HG03378 (cell line): ENCODE data around the gene ENPP7.

ENCODE experiments used
- ATAC-seq: cut with Tn5 transposase; IDR thresholded peaks from one replicate; pipeline ENCODE4 v1.9.1; 2021; ENCODE audit warnings: mild to moderate bottlenecking, moderate library complexity; ENCODE audit not compliant: unreplicated experiment

The ENPP7 gene

DNA sequence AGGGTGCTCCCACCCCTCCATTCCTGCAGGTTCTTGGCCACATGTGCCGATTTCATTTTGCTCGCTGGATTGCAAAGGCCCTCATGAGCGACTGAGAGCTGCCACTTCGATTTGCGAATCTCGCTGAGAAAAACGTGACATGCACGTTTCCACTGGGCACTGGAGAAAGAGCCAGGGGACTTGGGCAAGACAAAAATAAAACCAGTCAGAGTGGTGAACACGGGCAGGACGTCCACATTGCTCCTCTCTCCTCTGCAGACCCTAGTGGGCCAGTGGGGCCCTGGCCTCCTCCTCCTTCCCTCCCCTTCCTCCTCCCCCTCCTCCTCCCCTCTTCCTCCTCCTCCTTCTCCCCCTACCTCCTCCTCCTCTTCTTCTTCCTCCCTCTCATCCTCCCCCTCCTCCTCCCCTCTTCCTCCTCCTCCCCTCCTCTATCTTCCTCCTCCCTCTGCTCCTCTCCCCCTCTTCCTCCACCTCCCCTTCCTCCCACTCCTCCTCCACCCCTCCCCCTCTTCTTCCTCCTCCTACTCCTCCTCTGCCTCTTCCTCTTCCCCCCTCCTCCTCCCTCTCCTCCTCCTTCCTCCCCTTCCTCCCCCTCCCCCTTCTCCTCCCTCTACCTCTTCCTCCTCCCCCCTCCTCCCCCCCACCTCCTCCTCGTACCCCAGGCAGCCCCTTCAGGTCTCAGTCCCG lies 28.1 kb upstream of the ENPP7 start:
- no peak for ATAC-seq

DNA sequence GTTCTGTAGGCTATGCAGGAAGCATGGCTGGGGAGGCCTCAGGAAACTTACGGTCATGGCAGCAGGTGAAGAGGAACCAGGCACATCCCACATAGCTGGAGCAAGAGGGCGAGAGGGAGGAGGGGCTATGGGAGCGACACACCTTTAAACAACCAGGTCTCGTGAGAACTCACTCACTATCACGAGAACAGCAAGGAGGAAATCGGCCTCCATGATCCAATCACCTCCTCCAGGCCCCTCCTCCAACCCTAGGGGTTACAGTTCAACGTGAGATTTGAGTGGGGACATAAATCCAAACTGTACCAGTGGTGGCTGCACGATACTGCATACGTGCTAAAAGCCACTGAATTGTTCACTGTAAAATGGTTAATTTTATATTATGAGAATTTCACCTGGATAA lies 26.1 kb upstream of the ENPP7 start:
- ATAC-seq, result no peak

DNA sequence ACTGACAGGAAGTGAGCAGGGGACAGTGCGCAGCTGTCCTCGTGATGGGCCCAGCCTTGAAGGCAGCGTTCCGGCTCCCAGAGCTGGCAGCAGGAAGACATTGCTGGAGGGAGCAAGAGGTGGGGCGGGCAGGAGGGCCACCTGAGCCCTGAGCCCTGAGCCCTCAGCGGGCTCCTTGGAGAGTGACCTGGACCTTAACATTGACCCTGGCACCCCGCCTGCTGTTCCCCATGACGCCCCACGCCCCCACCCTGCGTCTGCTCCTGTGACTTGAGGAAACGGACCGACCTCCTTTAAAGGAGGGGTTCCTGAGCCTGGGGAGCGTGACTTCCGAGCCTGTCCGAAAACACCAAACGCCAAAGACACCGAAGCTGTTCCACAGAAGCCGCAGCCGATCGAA lies 25.1 kb upstream of the ENPP7 start:
- ATAC-seq, result no peak

DNA sequence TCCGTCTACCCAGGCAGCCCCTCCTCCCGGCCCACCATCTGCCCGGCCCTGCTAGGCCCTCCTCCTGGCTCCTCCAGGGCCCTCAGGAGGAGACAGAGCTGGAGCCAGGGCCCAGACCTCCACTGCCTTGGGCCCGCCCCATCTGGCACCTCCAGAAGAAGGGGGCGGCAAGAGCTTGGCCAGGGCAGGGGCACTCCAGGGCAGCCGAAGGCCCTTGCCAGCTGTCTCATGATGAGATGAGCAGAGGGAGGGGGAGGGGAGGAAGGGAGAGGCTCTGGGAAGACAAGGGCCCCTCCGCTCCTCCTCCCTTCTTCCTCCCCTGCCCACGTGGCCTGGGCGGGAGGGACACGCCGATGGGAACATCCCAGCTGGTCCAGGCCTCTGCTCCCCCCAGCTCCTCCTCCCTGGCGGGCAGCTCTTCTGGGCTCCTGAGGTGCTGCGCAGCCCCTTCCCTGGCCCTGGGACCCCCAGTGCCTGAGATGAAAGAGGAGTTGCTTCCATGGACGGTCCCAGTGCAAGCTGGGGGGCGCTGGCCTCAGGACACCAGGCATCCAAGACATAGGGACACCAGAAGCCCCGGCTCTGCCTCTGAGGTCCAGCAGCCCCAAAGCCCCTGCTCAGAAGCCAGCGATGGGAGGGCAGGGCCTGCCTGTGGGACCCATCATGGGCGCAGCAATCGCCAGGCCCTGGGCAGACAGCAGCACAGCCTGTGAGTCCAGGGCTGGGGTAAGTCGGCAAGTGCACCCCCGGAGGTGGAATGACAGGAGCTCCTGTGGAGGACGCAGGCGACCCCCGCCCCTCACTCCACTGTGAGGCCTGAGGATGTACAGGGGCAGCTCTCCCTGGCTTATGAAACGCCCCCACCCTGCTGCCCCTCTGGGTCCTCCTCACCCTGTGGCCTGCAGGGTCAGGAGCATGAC lies 23.6 kb upstream of the ENPP7 start:
- no peak for ATAC-seq

DNA sequence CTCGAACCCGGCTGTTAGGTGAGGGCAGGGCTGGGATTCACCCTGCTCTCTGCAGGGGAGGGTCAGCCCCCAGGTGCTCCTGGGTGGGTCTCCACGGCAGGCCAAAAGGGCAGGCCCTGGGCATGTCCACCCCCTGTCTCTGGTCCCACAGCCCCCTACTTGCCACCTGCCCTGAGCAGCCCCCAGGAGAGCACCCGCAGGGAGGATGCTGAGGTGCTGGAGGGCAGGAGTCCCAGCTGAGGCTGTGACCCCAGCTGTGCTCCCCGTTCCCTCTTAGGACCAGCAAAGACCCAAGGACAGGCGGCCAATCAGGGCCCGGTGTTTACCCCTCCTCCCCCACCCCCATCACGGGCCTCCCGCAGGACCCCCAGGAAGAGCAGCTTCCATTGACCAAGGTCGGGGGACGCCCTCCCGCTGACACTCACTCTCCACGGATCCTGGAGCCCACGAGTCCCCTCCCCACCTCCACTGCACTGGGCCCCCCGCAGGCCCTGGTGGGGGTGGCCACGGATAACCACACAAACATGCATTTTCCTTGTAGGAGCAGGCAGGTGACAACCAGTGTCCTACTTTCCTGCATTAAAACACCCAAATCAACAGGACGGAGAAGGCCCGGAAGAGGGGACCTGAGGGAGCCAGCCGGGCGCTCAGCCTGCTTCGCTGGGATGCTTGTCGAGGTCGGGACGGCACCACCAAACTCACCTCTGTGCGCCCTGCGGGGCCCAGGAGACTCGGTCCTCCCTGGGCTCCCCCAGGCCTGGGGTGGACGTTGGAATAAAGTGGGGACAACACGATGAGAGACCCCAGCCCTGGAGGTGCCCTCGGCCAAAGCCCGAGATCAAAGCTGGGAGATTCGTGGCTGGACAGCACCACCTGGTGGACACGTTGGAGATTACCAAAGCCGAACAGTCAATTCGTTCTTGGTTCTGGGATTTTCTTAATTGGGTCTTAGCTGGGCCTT lies 22.5 kb upstream of the ENPP7 start:
- no peak for ATAC-seq

DNA sequence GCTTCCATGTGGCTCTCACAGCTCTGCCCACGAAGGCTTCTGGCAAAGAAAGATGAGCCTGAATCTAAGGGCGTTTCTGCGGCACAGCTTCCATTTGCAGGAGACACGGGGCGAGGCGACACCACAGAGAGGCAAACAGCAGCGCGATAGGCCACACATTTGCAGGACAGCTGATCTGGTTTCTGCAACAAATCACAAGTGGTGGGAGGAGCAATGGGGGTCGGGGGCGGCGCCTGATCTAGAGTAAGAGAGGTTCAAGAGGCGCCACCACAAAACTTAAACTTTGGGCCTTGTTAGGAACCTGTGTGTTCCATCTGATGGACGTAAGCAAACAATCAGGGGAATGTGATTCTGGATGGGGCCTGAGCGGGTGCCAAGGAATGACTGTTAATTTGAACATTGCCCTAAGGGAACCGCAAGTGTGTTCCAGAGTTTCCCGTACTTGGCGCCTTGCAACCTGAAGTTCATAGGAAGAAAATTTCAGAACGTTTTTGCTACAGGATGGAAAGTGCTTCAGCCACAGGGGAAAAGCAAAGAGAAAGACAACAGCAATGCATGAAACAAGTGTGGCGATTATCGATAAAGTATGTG lies 18.9 kb upstream of the ENPP7 start:
- no peak for ATAC-seq

DNA sequence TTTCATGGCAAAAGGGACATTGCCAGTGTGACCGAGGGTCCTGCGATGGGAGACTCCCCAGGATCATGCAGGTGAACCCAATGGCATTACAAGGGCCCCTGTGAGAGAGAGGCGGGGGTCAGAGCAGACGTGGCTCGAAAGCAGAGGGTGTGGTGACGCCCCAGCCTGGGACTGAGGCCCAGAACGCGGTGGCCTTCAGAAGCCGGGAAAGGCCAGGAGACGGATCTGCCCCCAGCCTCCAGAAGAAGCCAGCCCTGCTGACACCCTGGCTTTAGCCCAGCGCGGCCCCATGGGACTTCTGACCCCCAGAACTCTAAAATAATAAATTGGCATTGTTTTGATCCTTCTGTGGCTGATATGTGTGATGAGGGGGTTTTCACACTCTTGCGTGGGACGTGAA lies 17.4 kb upstream of the ENPP7 start:
- no peak for ATAC-seq

DNA sequence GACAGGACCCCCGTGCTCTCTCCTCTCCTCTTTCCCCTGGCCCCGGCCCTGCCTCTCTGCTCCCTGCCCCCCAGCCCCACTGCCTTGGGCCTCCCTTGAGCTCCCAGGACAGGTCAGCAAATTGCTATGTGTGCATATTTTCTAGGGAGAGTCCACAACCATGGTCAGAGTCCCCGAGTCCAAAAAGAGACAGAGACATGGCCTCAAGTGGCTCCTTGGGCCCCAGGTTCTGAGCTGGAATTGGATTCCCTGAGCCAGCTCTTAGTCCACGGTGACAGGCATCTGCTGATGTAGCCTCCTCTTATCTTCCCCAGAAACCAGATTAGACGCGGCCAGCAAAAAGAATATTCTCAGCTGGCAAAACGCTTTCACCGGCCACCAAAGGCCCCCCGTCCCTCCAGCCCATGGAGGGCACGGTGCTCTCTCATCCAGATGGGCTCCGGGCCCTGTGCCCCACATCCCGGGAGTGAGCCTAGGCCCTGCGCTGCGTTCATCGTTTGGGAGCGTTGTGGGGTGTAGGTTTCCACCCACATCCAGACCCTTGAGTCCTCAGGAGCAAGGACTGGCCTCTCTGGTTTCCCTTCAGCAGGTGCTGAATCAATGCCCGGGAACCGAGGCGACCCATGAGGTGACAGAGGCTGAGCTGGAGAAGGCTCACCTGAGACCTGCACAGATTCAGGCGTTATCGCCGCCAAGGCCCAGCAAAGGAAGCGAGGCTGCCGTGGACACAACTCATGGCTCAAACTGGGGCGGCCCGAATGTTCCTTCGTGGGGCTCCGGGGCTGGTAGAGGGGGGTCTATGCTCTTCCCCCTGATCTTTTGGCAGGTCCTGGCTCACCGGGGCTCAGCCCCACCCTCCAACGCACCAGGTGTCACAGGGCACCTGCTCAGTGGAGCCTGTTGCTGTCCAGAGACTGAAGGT lies 16.3 kb upstream of the ENPP7 start:
- no peak for ATAC-seq

DNA sequence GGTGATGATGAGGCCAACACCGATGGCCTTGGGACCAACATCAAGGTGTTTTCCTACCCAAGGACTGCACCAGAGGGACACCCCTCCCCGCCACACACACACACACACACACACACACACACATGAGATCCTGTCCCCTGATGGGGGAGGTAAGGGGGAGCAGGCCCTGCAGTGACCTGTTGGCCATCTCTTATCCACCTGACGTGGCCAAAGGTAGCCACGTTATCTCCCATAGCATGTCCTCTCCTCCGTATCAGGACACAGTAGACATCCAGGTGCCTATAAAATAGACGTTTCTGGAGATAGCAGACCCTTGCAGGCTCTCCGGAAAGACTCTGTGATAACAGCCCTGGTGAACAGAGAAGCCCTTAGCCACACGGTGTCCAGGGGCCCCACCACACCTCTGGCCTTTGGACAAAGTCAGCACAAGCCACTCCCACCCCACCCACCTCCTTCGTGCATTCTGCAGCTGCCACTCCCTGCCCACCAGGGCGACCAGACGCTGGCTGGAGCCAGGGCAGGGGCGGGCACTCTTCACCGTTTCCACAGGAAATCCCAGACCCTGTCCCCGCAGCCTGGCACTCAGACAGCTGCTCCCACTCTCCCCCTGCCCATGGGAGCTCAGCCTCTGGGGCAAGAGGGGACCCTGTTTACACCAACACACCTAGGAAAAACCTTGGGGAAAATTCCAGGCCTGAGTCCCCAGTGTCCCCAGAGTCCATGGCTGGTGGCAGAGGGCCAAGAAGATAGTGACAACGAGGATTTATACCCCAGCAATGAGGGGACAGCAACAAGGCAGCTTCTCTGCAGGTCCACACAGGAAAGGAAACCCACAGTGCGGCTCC lies 15.4 kb upstream of the ENPP7 start:
- no peak for ATAC-seq

DNA sequence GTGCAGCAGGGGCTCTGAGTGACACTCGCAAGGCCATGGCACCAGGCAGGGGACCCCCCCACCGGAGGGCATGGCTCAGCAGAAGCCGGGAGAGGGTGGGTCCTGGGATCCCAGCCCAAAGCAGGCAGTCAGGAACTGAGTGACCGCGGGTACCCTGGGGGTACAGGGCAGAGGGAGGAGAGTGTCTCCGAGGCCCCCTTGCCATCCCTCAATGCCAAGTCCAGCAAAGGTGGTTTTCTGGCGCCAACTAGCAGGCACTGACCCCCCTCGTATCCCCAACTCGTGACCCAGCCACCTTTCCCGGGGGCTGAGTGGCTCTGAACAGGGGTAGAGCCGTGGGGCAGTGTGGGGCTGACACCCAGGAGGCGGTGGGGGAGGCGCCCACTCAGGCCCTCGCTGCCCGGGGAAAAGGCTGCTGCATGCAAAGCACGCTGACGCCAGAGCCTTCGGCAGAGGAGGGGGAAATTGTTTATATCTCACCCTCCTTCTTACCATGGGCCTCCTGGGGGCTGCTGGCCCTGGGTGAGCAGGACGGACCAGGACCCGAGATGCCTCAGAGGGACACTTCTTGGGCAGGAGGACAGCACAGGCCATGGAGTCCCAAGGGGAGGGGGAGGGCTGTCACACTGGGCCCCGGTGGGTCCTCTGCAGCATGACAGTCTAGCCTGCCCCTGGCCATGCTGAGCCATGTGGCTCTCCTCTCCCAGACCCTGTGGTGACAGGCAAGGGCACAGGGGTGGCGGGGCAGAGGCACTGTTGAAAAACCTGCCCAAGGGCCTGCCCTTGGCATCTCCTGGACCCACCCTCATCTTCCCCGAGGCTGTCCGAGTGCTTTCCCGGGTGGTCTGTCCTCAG lies 14.6 kb upstream of the ENPP7 start:
- ATAC-seq, result no peak

DNA sequence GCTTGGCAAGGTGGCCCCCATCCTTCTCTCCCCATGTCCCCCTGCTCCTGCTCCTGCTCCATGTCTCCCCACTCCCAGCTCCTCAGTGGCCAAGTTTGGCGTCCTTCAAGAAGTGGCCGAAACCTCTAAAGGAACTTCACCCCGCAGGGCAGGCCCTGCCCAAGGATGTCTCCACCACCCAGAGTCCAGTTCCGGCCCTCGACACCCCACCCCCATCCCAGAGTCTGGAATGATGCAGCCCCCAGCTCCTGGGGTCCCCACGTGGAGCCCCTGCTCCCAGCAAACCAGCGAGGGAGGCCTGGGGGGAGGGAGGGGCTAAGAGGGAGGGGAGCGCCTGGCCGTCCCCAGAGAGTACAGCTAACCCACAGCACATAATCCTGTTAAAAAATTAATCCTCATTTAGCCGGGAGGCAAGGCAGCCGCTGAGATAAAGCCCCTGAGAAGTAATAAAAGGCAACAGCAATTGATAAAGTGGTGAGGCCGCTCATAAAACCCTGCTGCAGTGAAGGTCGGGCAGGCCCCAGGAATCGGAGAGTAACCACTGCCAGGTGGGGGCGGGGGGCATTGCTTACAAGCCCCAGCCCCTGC lies 9.9 kb upstream of the ENPP7 start:
- ATAC-seq, result no peak

DNA sequence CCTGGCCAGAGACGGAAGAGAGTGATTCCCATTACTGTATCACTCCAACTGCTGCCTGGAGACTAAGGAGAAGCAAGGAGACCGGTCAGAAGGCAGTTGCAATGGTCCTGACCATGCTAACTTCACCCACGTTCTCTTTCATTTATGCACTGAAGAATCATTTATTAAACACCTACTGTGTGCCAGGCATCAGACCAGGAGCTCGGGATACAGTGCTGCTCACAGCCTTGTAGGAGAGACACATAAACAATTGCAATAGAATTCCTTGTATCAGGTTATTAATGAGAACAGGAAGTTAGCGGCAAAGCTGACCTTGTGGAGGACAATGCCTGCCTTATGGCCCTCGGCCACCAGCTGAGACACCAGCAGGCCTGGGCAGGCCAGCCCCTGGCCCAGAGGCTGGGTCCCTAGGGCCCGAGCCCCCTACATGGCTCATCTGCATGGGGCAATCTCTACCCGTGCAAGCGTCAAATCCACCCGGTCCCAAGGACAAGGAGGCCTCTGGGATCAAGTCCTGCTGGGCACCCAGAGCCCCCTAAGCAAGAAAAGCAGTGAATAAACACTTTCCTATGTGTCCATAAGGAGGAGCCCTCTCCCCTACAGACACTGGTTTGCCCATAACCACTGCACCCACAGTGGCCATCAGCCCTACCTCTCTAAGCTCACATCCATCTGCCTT lies 8.6 kb upstream of the ENPP7 start:
- ATAC-seq, result no peak

DNA sequence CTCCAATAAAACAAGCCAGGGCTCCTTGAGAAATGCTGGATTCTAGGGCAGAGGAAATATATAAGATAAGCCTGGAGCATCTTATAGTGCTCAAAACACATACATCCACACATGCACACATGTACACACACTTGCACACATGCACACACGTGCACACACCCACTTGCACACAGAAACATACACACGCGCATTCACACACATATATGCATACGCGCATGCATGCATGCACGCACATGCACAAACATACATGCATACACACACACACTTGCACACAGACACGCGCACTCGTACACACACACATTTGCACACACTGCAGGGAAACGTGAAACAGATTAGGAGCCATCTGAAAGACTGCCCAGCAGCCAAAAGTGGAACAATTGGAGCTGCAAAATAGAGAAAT lies 8.0 kb upstream of the ENPP7 start:
- no peak for ATAC-seq

DNA sequence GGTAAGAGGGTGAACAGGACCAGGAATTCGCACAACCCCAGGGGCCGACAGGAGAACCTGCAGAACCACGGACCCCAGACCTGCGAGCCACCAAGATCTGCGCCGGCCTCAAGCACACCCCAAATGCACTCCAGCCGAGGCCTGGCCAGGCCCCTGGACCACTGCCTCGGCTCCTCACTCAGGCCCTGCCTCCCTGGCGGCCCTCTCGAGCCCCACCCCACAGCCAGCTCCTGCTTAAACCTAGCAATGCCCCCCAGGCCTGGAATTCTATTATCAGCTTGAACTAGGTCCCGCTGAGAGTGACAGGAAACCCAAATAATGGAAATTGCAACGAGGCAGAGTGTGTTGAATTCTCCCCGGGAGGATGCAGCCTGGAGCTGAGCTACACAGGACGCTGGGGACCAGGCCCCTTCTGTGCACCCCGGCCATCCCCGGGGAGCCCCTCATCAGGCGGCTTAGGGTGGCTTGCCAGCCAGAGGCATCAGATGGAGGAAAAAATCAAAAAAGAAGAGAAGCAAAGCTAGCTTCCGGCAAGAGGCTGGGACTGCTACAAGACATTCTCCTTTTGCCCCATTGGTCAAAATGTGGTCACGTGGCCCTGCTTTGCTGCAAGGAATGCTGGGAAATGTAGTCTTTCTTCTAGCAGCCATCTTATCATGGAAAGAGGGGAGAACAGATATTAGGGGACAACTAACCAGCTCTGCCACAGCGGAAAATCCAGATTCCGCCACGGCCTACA lies 2.4 kb upstream of the ENPP7 start:
- peak; percentile 57 for ATAC-seq

DNA sequence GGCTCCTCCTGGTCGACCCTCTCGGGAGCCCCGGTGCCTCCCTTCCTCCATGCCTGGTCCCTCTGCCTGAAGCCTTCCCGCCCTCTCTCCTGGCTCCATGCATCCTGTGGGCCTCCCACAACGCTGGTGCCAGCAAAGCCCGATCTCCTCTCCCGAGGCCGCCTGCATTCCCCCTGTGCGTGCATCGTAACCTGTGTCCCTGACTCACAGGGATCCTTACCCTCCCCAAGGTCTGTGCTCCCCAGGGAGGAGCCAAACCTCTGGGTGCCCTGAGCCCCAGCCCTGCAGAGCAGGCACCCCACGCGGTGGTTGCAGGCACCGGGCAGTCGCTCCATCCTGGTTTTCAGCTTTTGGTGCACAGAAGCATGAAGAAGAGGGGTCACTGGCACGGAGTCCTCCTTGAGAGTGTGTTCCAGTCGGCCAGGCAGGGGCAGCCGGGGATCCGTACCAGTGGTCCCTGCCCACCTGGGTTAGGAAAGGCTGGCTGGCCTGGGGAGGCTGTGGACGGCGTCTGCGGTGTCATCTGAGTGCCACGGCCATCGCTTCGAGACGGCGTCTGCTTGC lies 1.8 kb upstream of the ENPP7 start:
- no peak for ATAC-seq

DNA sequence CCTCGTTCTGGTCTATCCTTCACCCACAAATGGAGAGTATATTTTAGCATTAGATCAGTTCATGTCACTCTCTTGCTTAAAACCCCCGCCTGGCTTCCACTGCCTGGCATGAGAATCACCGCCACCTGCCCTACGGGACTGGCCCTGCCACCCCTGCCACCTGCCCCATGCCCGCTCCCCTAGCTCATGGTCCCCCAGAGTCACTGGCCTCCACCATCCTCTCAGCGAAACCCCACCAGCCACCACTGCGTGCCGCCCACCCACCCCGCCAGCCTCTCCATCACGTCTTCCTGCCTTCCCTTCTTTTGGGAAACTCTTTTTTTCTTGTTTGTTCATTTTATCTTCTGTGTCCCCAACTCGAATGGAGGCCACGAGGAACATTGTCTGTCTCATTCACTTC lies 982 bp upstream of the ENPP7 start:
- no peak for ATAC-seq
